Measurements from ENCODE around the gene NKAIN2.

Gene NKAIN2

DNA sequence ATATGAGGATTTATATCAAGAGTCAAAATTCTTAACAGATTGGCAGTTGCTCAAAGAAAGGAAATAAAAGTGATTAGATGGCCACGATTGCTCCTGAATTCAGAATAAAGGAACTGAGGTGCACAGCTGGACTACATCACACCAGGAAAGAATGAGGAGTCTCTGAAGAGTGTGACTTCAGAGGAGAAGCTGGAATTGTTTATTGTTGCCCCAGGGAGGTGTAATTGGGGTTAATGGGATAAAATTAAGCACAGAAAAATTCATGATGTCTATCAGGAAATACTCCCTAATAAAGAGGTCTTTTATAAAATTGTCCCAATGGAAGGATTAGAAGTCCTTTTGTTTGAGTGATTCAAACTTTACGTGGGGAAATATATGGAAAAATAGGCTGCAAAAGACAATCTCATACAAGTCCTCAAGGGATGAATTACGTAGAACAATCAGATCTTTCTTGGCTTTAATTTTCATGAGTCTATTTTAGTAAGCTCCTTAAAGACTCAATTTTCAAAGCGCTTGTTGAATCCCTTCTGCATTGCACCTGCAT is 950.0 kb downstream of the NKAIN2 start:
- H3K4me1 ChIP-seq (ENCODE audit: control insufficient read depth, insufficient read depth, low read length), result no peaks in the 10 kb centered on the region
- H3K36me3 ChIP-seq (ENCODE audit: control insufficient read depth, insufficient read depth, low read length), result no peaks in the 10 kb centered on the region
- no peak overlapping the region for H3K4me3 ChIP-seq (ENCODE audit: insufficient read depth, low read depth, low read length)
- 93 to 96% methylated on average over 4 of the region's 4 CpGs for whole genome bisulfite sequencing, 2 experiments
- H3K9me3 ChIP-seq (ENCODE audit: control insufficient read depth, low read length), result no peaks in the 10 kb centered on the region
- H3K27me3 ChIP-seq (ENCODE audit: control insufficient read depth, insufficient read depth, low read length, poor library complexity, severe bottlenecking), result no peaks in the 10 kb centered on the region
- no peak overlapping the region for H3K27ac ChIP-seq (ENCODE audit: insufficient read depth, low read depth, low read length, poor library complexity, severe bottlenecking)

DNA sequence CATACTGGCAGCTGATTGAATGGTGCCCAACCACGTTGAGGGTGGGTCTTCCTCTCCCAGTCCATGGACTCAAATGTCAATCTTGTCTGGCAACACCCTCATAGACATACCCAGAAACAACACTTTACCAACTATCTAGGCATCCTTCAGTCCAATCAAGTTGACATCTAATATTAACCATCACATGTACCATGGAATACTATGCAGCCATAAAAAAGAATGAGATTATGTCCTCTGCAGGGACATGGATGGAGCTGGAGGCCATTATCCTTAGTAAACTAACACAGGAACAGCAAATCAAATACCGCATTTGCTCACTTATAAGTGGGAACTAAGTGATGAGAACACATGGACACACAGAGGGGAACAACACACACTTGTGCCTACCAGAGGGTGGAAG is 951.7 kb downstream of the NKAIN2 start:
- WGBS, 2 experiments, result 83 to 92% methylated on average over 2 of the region's 2 CpGs

DNA sequence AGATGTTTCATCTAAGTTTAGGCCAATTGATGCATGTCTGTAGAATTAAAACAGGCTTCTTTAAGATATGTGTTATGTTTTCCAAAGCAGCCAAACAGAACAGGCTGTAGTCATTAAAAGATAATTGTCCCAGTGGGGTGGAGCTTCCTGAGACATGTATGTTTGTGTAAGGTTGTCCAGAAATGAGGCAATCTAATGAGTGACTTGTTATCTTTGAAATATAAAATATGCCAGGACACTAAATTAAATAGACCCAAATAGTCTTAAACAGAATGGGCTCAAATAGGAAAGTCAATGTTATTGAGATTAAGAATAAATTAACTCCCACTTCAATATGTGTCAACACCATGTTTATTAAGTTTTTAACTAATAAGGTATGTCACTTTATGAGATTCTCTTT is 953.9 kb downstream of the NKAIN2 start:
- no peaks in the 10 kb centered on the region for H3K4me1 ChIP-seq (ENCODE audit: control insufficient read depth, insufficient read depth, low read length)
- no peak overlapping the region for H3K4me3 ChIP-seq (ENCODE audit: insufficient read depth, low read depth, low read length)
- no peaks in the 10 kb centered on the region for H3K36me3 ChIP-seq (ENCODE audit: control insufficient read depth, insufficient read depth, low read length)
- H3K9me3 ChIP-seq (ENCODE audit: control insufficient read depth, low read length), result no peaks in the 10 kb centered on the region
- no peaks in the 10 kb centered on the region for H3K27me3 ChIP-seq (ENCODE audit: control insufficient read depth, insufficient read depth, low read length, poor library complexity, severe bottlenecking)
- no peak overlapping the region for H3K27ac ChIP-seq (ENCODE audit: insufficient read depth, low read depth, low read length, poor library complexity, severe bottlenecking)

More for the DNA sequence above, 951.7 kb downstream of the NKAIN2 start:
- no peaks in the 10 kb centered on the region for H3K27me3 ChIP-seq (ENCODE audit: control insufficient read depth, insufficient read depth, low read length, poor library complexity, severe bottlenecking)
- H3K27ac ChIP-seq (ENCODE audit: insufficient read depth, low read depth, low read length, poor library complexity, severe bottlenecking), result no peak overlapping the region
- H3K4me3 ChIP-seq (ENCODE audit: insufficient read depth, low read depth, low read length), result no peak overlapping the region
- no peaks in the 10 kb centered on the region for H3K4me1 ChIP-seq (ENCODE audit: control insufficient read depth, insufficient read depth, low read length)
- H3K36me3 ChIP-seq (ENCODE audit: control insufficient read depth, insufficient read depth, low read length), result no peaks in the 10 kb centered on the region
- H3K9me3 ChIP-seq (ENCODE audit: control insufficient read depth, low read length), result no peaks in the 10 kb centered on the region

DNA sequence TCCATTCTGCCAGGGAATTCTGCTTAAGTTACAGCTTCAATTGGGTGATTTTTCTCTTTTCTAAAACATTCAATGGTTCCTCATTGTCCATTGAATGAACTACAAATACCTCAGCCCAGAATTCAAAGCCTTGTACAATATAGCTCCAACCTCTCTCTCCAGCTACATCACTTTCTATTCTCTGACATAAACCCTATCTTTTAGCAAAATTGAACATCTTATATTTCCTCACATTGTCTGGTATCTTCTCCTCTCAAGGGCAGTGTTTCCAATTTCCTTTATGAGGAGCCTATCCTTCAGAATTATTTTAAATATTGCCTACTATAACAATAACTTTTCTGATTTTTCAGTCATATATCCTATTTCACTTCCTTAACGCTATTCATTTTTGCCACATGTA is 955.0 kb downstream of the NKAIN2 start:
- H3K4me3 ChIP-seq (ENCODE audit: insufficient read depth, low read depth, low read length), result no peak overlapping the region
- WGBS, 2 experiments, result 100% methylated on average over 1 of the region's 1 CpG
- no peaks in the 10 kb centered on the region for H3K27me3 ChIP-seq (ENCODE audit: control insufficient read depth, insufficient read depth, low read length, poor library complexity, severe bottlenecking)
- H3K4me1 ChIP-seq (ENCODE audit: control insufficient read depth, insufficient read depth, low read length), result no peaks in the 10 kb centered on the region
- H3K27ac ChIP-seq (ENCODE audit: insufficient read depth, low read depth, low read length, poor library complexity, severe bottlenecking), result no peak overlapping the region
- H3K9me3 ChIP-seq (ENCODE audit: control insufficient read depth, low read length), result no peaks in the 10 kb centered on the region
- H3K36me3 ChIP-seq (ENCODE audit: control insufficient read depth, insufficient read depth, low read length), result no peaks in the 10 kb centered on the region

DNA sequence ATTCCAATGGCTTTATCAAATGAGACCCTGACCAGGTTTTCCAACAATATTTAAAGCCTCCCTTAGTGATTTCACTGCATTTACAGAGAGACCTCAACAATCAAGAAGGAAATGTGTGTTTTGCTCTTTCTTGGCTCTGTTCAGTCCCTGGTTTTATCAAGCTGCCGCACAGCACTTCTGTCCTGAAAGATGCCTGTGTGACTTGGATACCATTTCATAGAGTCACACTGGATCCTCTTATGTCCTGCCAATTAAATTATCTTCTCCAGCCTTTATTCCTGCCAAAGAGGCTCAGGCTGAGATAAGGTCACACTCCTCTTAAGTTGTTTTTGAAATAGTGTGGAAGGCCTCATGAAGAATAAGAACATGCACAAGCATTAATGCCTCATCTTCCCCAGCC is 961.6 kb downstream of the NKAIN2 start:
- WGBS, 2 experiments, result 94 to 98% methylated on average over 1 of the region's 1 CpG
- Histone ChIP-seq H3K36me3 (ENCODE audit: control insufficient read depth, insufficient read depth, low read length) (no peaks in the 10 kb centered on the region), H3K27ac (ENCODE audit: insufficient read depth, low read depth, low read length, poor library complexity, severe bottlenecking) (no peak overlapping the region), H3K4me3 (ENCODE audit: insufficient read depth, low read depth, low read length) (no peak overlapping the region), H3K9me3 (ENCODE audit: control insufficient read depth, low read length) (no peaks in the 10 kb centered on the region), H3K27me3 (ENCODE audit: control insufficient read depth, insufficient read depth, low read length, poor library complexity, severe bottlenecking) (no peaks in the 10 kb centered on the region), H3K4me1 (ENCODE audit: control insufficient read depth, insufficient read depth, low read length) (no peaks in the 10 kb centered on the region)

DNA sequence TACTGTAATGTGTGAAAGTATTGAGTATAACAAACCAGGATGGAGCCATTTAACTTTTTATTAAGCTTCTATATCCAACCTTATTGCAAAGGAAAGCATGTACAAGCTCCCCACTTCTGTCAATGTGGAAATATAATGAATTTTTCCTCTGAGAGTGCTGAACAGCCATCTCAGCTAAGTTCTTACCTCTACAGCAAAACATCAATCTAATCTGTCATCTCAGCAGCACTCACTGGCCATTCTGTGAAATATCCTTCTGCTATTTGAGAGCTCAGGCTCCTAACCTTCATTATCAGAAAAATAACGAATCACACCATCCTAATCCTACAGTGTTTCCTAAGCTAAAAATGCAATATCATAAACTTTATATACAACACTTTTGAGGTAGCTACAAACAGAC is 964.6 kb downstream of the NKAIN2 start:
- Histone ChIP-seq H3K9me3 (ENCODE audit: control insufficient read depth, low read length) (no peaks in the 10 kb centered on the region), H3K4me1 (ENCODE audit: control insufficient read depth, insufficient read depth, low read length) (no peaks in the 10 kb centered on the region), H3K4me3 (ENCODE audit: insufficient read depth, low read depth, low read length) (no peak overlapping the region), H3K36me3 (ENCODE audit: control insufficient read depth, insufficient read depth, low read length) (no peaks in the 10 kb centered on the region), H3K27ac (ENCODE audit: insufficient read depth, low read depth, low read length, poor library complexity, severe bottlenecking) (no peak overlapping the region), H3K27me3 (ENCODE audit: control insufficient read depth, insufficient read depth, low read length, poor library complexity, severe bottlenecking) (no peaks in the 10 kb centered on the region)
- 95 to 100% methylated on average over 1 of the region's 1 CpG for WGBS, 2 experiments

DNA sequence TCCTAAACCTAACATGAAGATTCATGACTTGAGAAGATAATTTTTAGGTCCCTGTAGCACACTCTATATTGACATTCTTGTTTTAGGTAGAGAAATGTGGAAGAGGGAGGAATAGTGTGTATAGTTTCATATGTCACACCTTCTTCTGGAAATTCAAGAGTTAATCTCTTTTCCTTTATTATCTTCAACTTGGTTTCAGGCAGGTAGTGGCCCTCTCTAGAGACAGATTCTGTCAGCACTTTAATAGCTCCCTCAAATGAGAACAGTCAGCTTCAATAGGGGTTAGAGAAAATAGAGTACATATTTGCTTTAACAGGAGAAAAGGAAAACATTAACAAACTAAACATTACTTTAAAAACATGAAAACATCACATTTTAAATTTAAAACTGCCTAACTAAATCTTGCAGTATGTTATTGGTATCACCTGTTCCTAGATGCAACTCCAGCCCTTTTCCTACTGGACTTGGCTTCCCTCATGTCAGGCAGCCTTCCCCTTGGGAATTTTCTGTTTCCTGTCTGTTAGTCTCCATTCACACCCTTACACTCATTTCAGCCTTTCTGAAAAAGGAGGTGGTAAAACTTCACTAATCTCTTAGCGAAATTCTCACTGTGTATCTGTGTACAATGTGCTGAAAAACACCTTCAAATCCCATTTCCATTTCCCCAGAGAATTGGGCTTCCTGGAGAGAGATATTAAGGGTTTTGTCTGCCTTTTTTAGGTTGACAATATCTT is 966.3 kb downstream of the NKAIN2 start:
- Histone ChIP-seq H3K9me3 (ENCODE audit: control insufficient read depth, low read length) (no peaks in the 10 kb centered on the region), H3K27ac (ENCODE audit: insufficient read depth, low read depth, low read length, poor library complexity, severe bottlenecking) (no peak overlapping the region), H3K36me3 (ENCODE audit: control insufficient read depth, insufficient read depth, low read length) (no peaks in the 10 kb centered on the region), H3K4me3 (ENCODE audit: insufficient read depth, low read depth, low read length) (no peak overlapping the region), H3K4me1 (ENCODE audit: control insufficient read depth, insufficient read depth, low read length) (no peaks in the 10 kb centered on the region), H3K27me3 (ENCODE audit: control insufficient read depth, insufficient read depth, low read length, poor library complexity, severe bottlenecking) (no peaks in the 10 kb centered on the region)
- 60 to 82% methylated on average over 1 of the region's 1 CpG for WGBS, 2 experiments

DNA sequence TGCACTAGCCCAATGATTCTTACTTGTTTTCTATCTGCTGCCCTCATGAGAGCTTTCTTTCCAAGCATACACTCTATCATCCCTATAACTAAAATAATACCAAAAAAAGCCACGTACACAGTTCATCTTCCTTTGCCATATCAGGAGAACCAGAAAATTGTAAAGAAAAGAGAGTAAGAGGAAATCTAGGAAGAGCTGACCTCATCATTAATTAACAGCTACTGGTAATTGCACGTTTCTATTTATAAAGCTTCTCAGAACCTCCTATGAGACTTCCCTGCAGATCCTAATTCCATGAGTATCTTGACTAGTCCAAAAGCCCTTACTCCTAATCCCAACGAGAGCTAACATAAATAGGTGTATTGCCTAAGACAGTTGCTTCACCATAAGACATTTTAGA is 967.1 kb downstream of the NKAIN2 start:
- Histone ChIP-seq H3K27ac (ENCODE audit: insufficient read depth, low read depth, low read length, poor library complexity, severe bottlenecking) (no peak overlapping the region), H3K4me3 (ENCODE audit: insufficient read depth, low read depth, low read length) (no peak overlapping the region), H3K36me3 (ENCODE audit: control insufficient read depth, insufficient read depth, low read length) (no peaks in the 10 kb centered on the region), H3K4me1 (ENCODE audit: control insufficient read depth, insufficient read depth, low read length) (no peaks in the 10 kb centered on the region), H3K27me3 (ENCODE audit: control insufficient read depth, insufficient read depth, low read length, poor library complexity, severe bottlenecking) (no peaks in the 10 kb centered on the region), H3K9me3 (ENCODE audit: control insufficient read depth, low read length) (no peaks in the 10 kb centered on the region)
- WGBS, 2 experiments, result 91 to 92% methylated on average over 3 of the region's 3 CpGs

DNA sequence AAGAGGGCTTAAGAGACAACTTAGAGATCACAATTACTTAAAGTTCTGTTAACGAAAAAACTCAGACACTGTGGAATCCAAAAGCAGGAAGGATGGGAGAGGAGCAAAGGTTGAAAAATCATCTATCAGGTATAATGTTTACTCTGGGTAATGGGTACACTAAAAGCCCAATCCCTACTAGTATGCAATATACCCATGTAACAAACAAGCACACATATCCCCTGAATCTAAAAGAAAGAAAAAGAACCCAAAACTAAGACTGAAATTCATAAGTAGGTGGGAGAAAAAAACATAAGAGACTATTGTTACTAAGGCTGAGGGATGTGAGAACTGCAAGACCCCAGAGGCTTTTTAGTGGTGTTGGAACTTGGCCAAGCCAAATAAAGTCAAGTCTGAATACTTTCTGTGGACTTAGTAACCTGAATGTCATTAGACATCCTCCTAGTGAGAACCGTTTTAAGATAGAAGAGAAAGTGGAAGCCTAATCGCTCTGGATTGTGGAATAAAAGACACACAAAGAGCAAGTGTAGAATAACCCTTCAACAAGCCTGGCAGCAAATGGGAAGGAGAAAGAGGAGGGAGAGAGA is 969.2 kb downstream of the NKAIN2 start:
- Histone ChIP-seq H3K27ac (ENCODE audit: insufficient read depth, low read depth, low read length, poor library complexity, severe bottlenecking) (no peak overlapping the region), H3K27me3 (ENCODE audit: control insufficient read depth, insufficient read depth, low read length, poor library complexity, severe bottlenecking) (no peaks in the 10 kb centered on the region), H3K4me1 (ENCODE audit: control insufficient read depth, insufficient read depth, low read length) (no peaks in the 10 kb centered on the region), H3K9me3 (ENCODE audit: control insufficient read depth, low read length) (no peaks in the 10 kb centered on the region), H3K4me3 (ENCODE audit: insufficient read depth, low read depth, low read length) (no peak overlapping the region), H3K36me3 (ENCODE audit: control insufficient read depth, insufficient read depth, low read length) (no peaks in the 10 kb centered on the region)
- 93% methylated on average over 2 to 3 of the region's 3 CpGs for WGBS, 2 experiments

DNA sequence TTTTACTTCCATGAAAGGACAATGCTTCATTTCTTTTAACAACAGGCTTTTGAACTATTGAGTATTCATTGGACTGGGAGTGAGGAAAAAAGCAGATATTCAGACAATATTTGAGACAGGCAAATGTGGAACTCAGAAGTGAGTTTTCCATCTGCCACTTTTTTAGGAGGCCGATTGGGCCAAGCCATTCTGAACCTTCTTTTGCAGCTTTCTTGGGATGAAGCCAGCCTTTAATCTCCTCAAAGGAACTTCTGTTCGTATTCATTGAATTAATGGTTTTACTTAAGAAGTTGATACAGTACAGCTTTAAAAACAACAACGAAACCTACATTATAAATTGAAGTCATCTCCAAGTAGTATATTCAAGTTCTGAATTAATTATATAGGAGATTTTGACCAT is 971.5 kb downstream of the NKAIN2 start:
- H3K4me3 ChIP-seq (ENCODE audit: insufficient read depth, low read depth, low read length), result no peak overlapping the region
- 87 to 100% methylated on average over 1 of the region's 3 CpGs for WGBS, 2 experiments

More for the DNA sequence above, 971.5 kb downstream of the NKAIN2 start:
- Histone ChIP-seq H3K4me1 (ENCODE audit: control insufficient read depth, insufficient read depth, low read length) (no peaks in the 10 kb centered on the region), H3K27ac (ENCODE audit: insufficient read depth, low read depth, low read length, poor library complexity, severe bottlenecking) (no peak overlapping the region), H3K27me3 (ENCODE audit: control insufficient read depth, insufficient read depth, low read length, poor library complexity, severe bottlenecking) (no peaks in the 10 kb centered on the region), H3K36me3 (ENCODE audit: control insufficient read depth, insufficient read depth, low read length) (no peaks in the 10 kb centered on the region), H3K9me3 (ENCODE audit: control insufficient read depth, low read length) (no peaks in the 10 kb centered on the region)

All from ectodermal cell (in vitro differentiated cells).